ENCODE results near the gene MID1. TPM values are rescaled to one million over a fixed set of nuclear protein-coding genes. Genes with fewer than 3 reads are reported as not detected.

Gene MID1
- total RNA-seq, 1 donor from 2014 or later = 13.9 TPM

DNA sequence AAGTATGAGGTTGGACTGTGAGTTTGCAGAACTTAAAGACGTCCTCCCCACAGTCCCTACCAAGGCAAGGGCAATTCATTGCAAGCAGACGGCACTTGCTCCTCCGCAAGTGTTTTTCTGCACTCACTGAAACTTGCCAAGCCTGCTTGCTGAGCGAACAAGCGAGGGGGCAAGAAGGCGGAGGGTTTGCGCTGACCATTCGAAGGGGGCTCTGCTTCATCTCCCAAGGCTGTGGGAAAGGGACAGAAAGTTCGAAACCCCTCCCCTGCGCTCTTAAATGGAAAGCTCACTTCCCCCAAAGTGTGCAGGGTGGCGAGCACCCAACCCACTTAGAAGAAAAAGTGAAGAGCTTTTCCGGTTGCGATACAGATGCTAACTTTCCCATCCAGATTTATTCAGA lies 1.4 kb downstream of the MID1 start:
- Mint-ChIP-seq H3K36me3 (ENCODE audit: low read depth) (no peaks in the 10 kb centered on the region), H3K27ac (ENCODE audit: unreplicated experiment) (peak overlapping the region; percentile 91), H3K27me3 (ENCODE audit: low read depth) (no peaks in the 10 kb centered on the region), H3K4me1 (ENCODE audit: low read depth) (peaks cover 34% of the 10 kb centered on the region), H3K9me3 (ENCODE audit: low read depth) (no peaks in the 10 kb centered on the region), H3K4me3 (ENCODE audit: unreplicated experiment) (peak overlapping the region; percentile 81)
- TF ChIP-seq CTCF (IDR thresholded peaks at IDR 0.05) = no peak
- no peak for DNase-seq (ENCODE audit: low spot score)

DNA sequence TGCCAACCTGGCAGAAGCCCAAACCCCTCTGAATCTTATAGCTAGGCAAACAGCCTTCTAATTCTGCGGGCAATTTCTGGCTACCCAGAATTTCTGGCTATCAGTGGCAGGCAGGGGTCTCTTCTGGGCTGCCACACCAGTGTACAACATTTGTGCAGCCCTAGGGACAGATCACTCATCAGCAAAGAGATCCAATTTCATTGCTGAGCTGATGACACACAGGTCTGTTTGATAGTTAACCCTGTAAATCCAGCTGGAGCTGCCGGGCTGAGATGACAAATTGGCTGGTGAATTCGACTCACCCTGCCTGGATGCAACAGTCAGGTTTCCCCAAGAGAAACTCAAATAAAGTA lies 2.4 kb downstream of the MID1 start:
- Mint-ChIP-seq H3K27me3 (ENCODE audit: low read depth) (no peaks in the 10 kb centered on the region), H3K4me3 (ENCODE audit: unreplicated experiment) (peak overlapping the region; percentile 81), H3K4me1 (ENCODE audit: low read depth) (peaks cover 34% of the 10 kb centered on the region), H3K36me3 (ENCODE audit: low read depth) (no peaks in the 10 kb centered on the region), H3K9me3 (ENCODE audit: low read depth) (no peaks in the 10 kb centered on the region), H3K27ac (ENCODE audit: unreplicated experiment) (peak overlapping the region; percentile 84)
- no peak for DNase-seq (ENCODE audit: low spot score)
- peak; percentile 9 for TF ChIP-seq CTCF (IDR thresholded peaks at IDR 0.05)

DNA sequence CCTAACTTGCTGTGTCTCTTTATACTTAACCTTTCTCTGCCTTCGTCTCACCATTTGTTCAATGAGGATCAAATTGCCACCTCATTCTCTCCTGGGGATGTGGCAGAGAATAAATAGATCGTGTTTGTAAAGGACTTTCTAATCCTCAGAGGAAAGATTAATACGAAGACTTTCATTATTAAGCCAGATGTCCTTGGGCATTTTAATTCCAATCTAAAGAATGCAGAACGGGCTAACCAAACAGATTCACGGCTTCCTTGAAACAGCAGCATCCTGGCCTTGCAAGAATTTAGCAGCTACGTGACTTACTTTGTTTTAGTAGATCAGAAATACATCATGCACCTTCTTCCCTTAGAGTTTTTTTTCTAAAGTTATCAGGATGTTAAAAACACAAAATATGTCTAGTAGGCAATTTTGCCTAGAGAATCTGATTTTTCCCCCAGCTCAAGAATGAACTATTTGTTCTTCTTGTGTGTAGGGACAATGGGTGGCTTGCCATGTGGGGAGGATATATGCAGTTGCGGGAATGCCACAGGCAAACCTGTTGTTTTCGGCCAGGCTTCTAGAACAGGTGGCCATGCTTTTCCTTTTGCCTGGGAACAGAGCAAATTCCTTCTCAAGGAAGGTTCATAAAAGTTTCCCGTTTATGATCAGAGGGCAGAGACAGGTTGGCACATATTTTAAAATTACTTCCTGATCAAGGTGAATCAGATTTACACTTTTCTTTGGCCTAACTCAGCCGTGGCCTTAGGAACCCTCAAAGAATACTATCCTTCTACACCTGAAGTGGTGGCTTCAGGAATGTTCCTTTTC lies 3.0 kb downstream of the MID1 start:
- no peaks in the 10 kb centered on the region for H3K36me3 Mint-ChIP-seq (ENCODE audit: low read depth)
- peak overlapping the region; percentile 84 for H3K27ac Mint-ChIP-seq (ENCODE audit: unreplicated experiment)
- peak overlapping the region; percentile 81 for H3K4me3 Mint-ChIP-seq (ENCODE audit: unreplicated experiment)
- peaks cover 36% of the 10 kb centered on the region for H3K4me1 Mint-ChIP-seq (ENCODE audit: low read depth)
- no peak for TF ChIP-seq CTCF (IDR thresholded peaks at IDR 0.05)
- H3K9me3 Mint-ChIP-seq (ENCODE audit: low read depth) = no peaks in the 10 kb centered on the region
- DNase-seq (ENCODE audit: low spot score) = no peak
- H3K27me3 Mint-ChIP-seq (ENCODE audit: low read depth) = no peaks in the 10 kb centered on the region

DNA sequence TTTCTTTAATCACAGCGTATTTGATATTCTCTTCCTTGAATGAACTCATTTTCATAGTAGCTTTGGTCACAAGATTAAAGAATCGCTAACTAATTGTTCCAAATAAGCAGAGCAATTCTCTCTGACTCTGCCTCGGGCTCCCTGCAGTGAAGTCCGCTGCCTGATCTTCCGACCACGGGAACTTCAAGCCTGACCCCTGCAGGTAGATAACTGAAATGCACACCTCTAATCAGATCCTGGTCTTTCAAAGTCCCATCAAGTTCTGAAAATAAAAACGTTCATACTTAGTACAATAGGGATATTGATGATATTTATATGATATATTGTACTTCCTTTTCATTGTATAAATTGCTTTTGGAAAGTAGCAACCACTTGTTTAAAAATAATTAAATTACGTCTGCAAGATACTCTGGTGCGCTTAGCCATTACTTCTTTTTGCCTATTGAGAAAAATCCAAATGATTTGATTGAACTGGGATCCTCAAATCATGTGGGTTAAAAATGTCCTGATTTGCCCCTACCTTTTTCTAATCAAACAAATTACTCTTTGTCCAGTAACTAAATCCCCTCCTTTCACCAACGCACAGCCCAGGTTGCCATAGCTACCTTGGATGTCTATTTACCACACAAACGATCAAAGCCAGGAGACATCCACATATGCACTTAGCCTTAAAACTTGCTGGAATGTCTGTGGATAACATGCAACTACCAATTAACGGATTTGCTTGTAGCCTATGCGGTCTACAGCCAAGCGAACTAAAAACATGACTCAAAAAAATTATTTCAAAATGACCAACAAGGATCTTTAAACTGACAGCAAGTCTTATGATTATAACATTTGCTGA lies 4.2 kb downstream of the MID1 start:
- no peaks in the 10 kb centered on the region for H3K27me3 Mint-ChIP-seq (ENCODE audit: low read depth)
- H3K4me1 Mint-ChIP-seq (ENCODE audit: low read depth) = peaks cover 48% of the 10 kb centered on the region
- TF ChIP-seq CTCF (IDR thresholded peaks at IDR 0.05) = peak; percentile 82
- peak overlapping the region; percentile 48 for H3K4me3 Mint-ChIP-seq (ENCODE audit: unreplicated experiment)
- H3K36me3 Mint-ChIP-seq (ENCODE audit: low read depth) = no peaks in the 10 kb centered on the region
- peak overlapping the region; percentile 84 for H3K27ac Mint-ChIP-seq (ENCODE audit: unreplicated experiment)
- no peak for DNase-seq (ENCODE audit: low spot score)
- H3K9me3 Mint-ChIP-seq (ENCODE audit: low read depth) = no peaks in the 10 kb centered on the region

GRCh38 chrX:10612215-10612614 lies 8.2 kb downstream of the MID1 start:
- peak overlapping the region; percentile 1 for H3K4me3 Mint-ChIP-seq (ENCODE audit: unreplicated experiment)
- peaks cover 2% of the 10 kb centered on the region for H3K36me3 Mint-ChIP-seq (ENCODE audit: low read depth)
- H3K9me3 Mint-ChIP-seq (ENCODE audit: low read depth) = peaks cover 3% of the 10 kb centered on the region
- no peaks in the 10 kb centered on the region for H3K27me3 Mint-ChIP-seq (ENCODE audit: low read depth)
- TF ChIP-seq CTCF (IDR thresholded peaks at IDR 0.05) = no peak
- DNase-seq (ENCODE audit: low spot score) = no peak
- peak overlapping the region; percentile 38 for H3K27ac Mint-ChIP-seq (ENCODE audit: unreplicated experiment)
- H3K4me1 Mint-ChIP-seq (ENCODE audit: low read depth) = peaks cover 46% of the 10 kb centered on the region

Data from chondrocyte (in vitro differentiated cells).